ENCODE results near the gene CPA5. TPM values are rescaled to one million over a fixed set of nuclear protein-coding genes. Genes with fewer than 3 reads are reported as not detected.
"Not testable (repeated sequence)": the region's sequence is repeated elsewhere in the genome, so short reads cannot be mapped to it uniquely, and the experiment has no call there.

Gene CPA5
- 1.5 TPM for total RNA-seq

GRCh38 chr7:130344271-130344866 lies at the start of gene CPA5:
Gene CPA5, plus strand, starts transcription at chr7:130344816. Its CDS starts 1,670 bp downstream, at chr7:130346486.
- DNase-seq, result no peak

GRCh38 chr7:130296221-130296951 lies 48.2 kb upstream of the CPA5 start:
- DNase-seq, result peak; percentile 71

- peak; percentile 98 for DNase-seq
These were observed 46.7 kb upstream of the CPA5 start for GRCh38 chr7:130297628-130298543.

GRCh38 chr7:130298544-130299326 lies 45.9 kb upstream of the CPA5 start:
- DNase-seq, result no peak

- DNase-seq, result peak; percentile 94
These were observed 44.8 kb upstream of the CPA5 start for GRCh38 chr7:130299866-130300265.

- peak; percentile 11 for DNase-seq
These were observed 43.1 kb upstream of the CPA5 start for GRCh38 chr7:130301501-130302020.

GRCh38 chr7:130302649-130303048 lies 42.0 kb upstream of the CPA5 start:
- DNase-seq, result no peak

GRCh38 chr7:130303127-130303526 lies 41.5 kb upstream of the CPA5 start:
- DNase-seq, result no peak

GRCh38 chr7:130303551-130303950 lies 41.1 kb upstream of the CPA5 start:
- DNase-seq, result no peak

- no peak for DNase-seq
These were observed 40.6 kb upstream of the CPA5 start for GRCh38 chr7:130303982-130304381.

GRCh38 chr7:130304878-130305277 lies 39.7 kb upstream of the CPA5 start:
- no peak for DNase-seq

GRCh38 chr7:130305433-130306042 lies 39.1 kb upstream of the CPA5 start:
- no peak for DNase-seq

GRCh38 chr7:130309986-130310385 lies 34.6 kb upstream of the CPA5 start:
- DNase-seq, result no peak

GRCh38 chr7:130314305-130314704 lies 30.3 kb upstream of the CPA5 start:
- DNase-seq, result no peak

- no peak for DNase-seq
These were observed 25.1 kb upstream of the CPA5 start for GRCh38 chr7:130319541-130319940.

GRCh38 chr7:130321542-130322229 lies 22.9 kb upstream of the CPA5 start:
- DNase-seq, result not testable (repeated sequence)

- DNase-seq, result no peak
These were observed 22.0 kb upstream of the CPA5 start for GRCh38 chr7:130322615-130323014.

GRCh38 chr7:130324306-130324943 lies 20.2 kb upstream of the CPA5 start:
- DNase-seq, result no peak

GRCh38 chr7:130329681-130330080 lies 14.9 kb upstream of the CPA5 start:
- DNase-seq, result no peak

All from skin of body (tissue), 2 donors.